ENCODE measurements around the gene MAZ. TPM values are rescaled to one million over a fixed set of nuclear protein-coding genes. Genes with fewer than 3 reads are reported as not detected.
A peak's percentile ranks its signal among the peaks of the same experiment; 100 is the strongest.

MAZ gene
- total and polyA plus RNA-seq, 2 of the 13 experiments (the other 11 are each of a cell fraction or from before 2014, with no cell fraction given), result 203 to 277 TPM

- TF ChIP-seq UBTF (CRISPR knock-in tag; IDR thresholded peaks at IDR 0.05) (peak; percentile 94), SIX4 (CRISPR knock-in tag; IDR thresholded peaks at IDR 0.05) (no peak), ONECUT2 (CRISPR knock-in tag; IDR thresholded peaks at IDR 0.05) (no peak), ZBTB42 (CRISPR knock-in tag; IDR thresholded peaks at IDR 0.05) (peak; percentile 58; the same call in 1 of the 2 replicates), PHF21A (CRISPR knock-in tag; IDR thresholded peaks at IDR 0.05) (peak; percentile 55), ESRRA (CRISPR knock-in tag; IDR thresholded peaks at IDR 0.05; ENCODE audit: low read depth) (peak; percentile 44; the same call in 1 of the 2 replicates), MTF1 (CRISPR knock-in tag; IDR thresholded peaks at IDR 0.05) (no peak), ZNF556 (CRISPR knock-in tag; IDR thresholded peaks at IDR 0.05; ENCODE audit: borderline replicate concordance) (no peak; the same call in 1 of the 2 replicates), NR2F1 (CRISPR knock-in tag; IDR thresholded peaks at IDR 0.05) (no peak), SNAPC4 (CRISPR knock-in tag; IDR thresholded peaks at IDR 0.05) (peak; percentile 89), GZF1 (CRISPR knock-in tag; IDR thresholded peaks at IDR 0.05) (no peak), SKIL (CRISPR knock-in tag; IDR thresholded peaks at IDR 0.05; ENCODE audit: borderline replicate concordance) (peak; percentile 56; the same call in 1 of the 2 replicates), PTBP1 (IDR thresholded peaks at IDR 0.05; ENCODE audit: low read depth, low read length, poor library complexity, severe bottlenecking) (no peak), ZNF572 (CRISPR knock-in tag; IDR thresholded peaks at IDR 0.05) (no peak; the same call in 1 of the 2 replicates), TBX3 (IDR thresholded peaks at IDR 0.05; ENCODE audit: borderline replicate concordance) (no peak; the same call in 1 of the 2 replicates)
- TF ChIP-seq, protein P1, sequence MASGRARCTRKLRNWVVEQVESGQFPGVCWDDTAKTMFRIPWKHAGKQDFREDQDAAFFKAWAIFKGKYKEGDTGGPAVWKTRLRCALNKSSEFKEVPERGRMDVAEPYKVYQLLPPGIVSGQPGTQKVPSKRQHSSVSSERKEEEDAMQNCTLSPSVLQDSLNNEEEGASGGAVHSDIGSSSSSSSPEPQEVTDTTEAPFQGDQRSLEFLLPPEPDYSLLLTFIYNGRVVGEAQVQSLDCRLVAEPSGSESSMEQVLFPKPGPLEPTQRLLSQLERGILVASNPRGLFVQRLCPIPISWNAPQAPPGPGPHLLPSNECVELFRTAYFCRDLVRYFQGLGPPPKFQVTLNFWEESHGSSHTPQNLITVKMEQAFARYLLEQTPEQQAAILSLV (CRISPR knock-in tag; IDR thresholded peaks at IDR 0.05; ENCODE audit: borderline replicate concordance), result peak; percentile 89
- TF ChIP-seq, protein P2, sequence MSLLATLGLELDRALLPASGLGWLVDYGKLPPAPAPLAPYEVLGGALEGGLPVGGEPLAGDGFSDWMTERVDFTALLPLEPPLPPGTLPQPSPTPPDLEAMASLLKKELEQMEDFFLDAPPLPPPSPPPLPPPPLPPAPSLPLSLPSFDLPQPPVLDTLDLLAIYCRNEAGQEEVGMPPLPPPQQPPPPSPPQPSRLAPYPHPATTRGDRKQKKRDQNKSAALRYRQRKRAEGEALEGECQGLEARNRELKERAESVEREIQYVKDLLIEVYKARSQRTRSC (CRISPR knock-in tag; IDR thresholded peaks at IDR 0.05; ENCODE audit: low read depth), result peak; percentile 23; the same call in 1 of the 2 replicates
Measured at GRCh38 chr16:29790183-29790948, 16.0 kb upstream of the MAZ start, which contains the start of gene KIF22 (continued).

All from HepG2 (cell line).